ENCODE measurements around the gene RTN4RL2.
A peak's percentile ranks its signal among the peaks of the same experiment; 100 is the strongest.

RTN4RL2 gene

GRCh38 chr11:57500926-57501325 lies 40.6 kb downstream of the RTN4RL2 start:
- no peak for DNase-seq

DNA sequence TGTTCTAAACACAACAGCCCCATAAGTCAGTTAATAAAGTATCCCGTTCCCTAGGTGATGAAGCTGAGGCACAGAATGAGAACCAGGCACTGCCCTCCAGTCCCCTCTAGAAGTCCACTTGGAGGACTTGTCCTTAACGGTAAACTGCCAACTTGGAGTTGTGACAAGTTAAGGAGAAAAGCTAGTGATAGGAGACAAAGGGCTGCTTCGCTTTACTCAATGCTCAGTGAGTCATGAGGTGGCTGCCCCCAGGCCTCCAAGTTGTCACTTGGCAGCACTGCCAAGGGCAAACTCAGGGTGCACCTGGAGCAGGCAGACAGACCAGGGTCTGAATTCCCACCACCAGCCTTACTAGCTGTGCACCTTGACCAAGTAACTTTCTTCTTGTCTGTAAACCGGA lies 41.6 kb downstream of the RTN4RL2 start:
- DNase-seq = no peak

GRCh38 chr11:57502376-57502775 lies 42.0 kb downstream of the RTN4RL2 start:
- DNase-seq = no peak

- DNase-seq = no peak
Measured at GRCh38 chr11:57502870-57503269, 42.5 kb downstream of the RTN4RL2 start.

DNA sequence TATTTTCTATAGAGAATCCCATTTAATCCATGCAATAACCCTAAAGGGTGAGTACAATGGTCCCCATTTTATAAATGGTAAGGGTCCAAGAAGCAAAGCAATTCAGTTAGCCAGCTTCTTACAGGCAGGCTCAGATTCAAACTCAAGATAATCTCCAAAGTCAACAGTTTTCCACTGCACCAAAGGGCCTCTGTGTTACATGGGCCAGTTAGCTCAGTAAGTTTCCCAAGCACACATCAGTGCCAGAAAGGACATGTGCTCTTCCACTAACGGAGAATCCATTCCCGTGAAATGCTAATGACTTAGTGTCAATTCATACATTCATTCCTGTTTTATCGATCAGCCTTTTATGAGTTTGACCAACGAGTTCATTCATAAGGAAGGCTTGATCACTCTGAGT lies 44.2 kb downstream of the RTN4RL2 start:
- no peak for DNase-seq

DNA sequence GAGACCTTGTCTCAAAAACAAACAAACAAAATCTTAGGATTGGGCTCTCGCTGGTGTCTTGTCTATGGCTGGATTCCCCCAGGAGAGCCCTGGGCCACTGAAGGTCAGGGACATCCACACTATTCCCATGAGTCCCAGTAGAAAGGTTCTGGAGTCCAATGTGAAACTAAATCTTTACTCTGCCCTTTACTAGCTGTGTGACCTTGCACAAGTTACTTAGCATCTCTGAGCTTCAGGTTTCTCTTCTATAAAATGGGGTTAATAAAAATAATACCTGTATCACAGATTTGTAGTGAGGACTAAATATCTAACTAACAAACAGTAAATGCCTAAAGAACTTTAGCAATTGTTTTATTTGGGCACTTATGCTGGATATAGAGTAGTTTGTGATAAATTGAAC lies 46.2 kb downstream of the RTN4RL2 start:
- DNase-seq = no peak

- no peak for DNase-seq
Measured at GRCh38 chr11:57508341-57509170, 48.2 kb downstream of the RTN4RL2 start.

DNA sequence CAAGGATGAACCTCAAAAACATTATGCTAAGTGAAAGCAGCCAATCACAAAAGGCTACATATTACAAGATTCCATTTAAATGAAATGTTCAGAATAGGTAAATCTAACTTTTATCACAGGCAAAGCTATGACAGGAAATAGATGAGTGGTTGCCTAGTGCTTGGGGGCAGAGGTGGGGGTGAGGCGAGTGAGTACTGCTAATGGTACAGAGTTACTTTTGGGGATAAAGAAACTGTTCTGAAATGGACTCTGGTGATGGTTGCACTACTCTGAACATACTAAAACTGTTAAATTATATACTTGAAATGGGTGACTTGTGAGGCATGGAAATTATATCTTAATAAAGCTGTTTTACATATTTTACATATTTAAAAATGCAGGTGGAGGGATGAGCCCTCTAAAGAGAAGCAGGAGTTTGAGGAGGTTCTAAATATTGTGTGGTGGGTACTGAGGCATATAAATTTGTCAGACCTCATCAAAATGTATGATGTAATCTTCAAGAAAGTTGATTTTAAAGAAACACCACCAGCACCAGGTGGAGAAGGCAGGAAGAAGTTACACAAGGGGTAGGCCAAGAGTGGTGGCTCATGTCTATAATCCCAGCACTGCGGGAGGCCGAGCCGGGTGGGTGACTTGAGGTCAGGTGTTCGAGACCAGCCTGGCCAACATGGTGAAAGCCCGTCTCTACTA lies 51.6 kb downstream of the RTN4RL2 start:
- DNase-seq = no peak

- DNase-seq = no peak
Measured at GRCh38 chr11:57512646-57513451, 52.5 kb downstream of the RTN4RL2 start.

DNA sequence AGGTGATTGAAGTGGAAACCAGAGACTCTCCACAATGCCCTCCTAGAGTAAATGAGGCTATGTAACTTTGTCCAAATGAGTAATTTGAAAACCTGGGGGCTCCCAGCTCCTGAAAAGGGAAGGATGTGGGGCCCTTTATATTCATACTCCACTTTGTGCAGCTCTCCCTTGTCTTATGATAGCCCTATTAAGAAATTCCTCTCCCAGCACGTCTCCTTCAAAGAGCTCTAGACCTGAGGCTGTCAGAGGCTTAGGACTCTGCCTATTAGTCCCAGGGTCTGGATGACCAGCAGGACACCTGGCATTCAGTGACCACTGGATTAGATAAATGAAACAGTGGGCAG lies 53.1 kb downstream of the RTN4RL2 start:
- no peak for DNase-seq

DNA sequence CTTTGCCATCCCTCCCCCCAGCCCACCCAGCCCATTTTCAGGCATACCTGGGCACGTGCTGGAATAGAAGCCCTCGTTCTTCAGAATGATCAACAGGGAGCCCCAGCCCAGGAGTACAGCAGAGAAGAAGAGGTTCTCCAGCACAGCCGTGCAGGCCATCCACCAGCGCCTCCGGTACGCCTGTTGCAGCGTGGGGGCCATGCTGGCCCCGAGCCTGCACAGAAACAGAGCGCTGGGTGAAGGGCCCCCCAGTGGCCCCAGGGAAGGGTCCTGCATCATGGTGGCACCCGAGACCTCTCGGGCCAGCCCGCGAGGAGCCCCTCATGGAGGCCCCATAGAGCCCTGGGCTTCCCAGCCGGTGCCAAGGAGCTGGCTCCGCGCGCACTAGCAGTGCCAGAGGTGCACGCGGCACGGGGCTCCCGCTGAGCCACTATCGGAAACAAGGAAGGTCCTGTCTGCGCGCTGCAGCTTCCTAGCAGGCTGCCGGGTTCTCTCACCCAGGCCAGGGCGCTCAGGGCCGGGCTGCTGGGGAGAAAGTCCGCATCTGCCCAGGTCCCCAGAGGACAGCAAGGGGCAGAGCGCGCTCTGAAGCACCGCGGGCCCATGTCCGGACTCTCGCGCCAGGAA lies 53.7 kb downstream of the RTN4RL2 start:
- no peak for DNase-seq

DNA sequence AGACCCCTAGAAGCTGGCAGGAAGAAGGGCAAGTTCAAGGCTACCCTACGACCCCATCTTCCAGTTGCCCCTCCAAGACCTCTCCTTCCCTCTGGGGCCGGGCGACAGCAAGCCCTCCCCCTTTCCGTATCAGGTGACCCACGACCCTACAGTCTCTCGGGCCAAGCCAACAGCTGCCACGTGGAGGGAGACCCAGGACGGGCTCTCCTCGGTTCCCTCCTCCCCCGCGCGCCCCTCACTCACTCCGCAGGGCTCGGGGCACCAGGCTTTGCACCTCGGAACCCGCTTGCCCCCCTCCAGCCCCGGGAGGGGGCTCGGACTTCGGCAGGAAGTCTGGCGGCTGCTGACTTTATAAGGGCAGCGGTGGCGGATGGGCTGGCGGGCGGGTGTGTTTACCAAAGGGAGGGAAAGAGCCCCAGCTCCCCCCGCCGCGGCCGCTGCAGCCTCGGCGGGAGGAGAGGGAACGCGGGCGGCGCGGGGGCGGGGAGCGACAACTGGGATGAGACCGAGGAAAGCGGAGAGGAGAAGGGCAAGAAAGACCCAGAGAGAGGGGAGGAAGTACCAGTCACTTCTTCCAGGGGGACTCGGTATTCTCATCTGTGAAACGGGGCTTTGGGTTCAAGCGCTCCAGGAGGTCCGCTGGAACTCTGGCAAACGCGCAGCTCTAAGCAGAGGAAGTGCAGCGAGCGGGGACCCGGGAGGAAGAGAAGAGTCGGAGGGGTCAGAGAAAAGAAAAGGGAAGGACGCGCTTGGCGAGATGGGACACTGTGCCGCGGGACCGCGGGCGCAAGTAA lies 54.4 kb downstream of the RTN4RL2 start:
- peak; percentile 57 for DNase-seq

- DNase-seq = peak; percentile 57
Measured at GRCh38 chr11:57515332-57516060, 55.2 kb downstream of the RTN4RL2 start, which contains the start of gene SLC43A1. Gene SLC43A1 (minus strand): TSS chr11:57515702. CDS start chr11:57514111, 1,591 bp downstream.

- no peak for DNase-seq
Measured at GRCh38 chr11:57516061-57516443, 55.7 kb downstream of the RTN4RL2 start.

DNA sequence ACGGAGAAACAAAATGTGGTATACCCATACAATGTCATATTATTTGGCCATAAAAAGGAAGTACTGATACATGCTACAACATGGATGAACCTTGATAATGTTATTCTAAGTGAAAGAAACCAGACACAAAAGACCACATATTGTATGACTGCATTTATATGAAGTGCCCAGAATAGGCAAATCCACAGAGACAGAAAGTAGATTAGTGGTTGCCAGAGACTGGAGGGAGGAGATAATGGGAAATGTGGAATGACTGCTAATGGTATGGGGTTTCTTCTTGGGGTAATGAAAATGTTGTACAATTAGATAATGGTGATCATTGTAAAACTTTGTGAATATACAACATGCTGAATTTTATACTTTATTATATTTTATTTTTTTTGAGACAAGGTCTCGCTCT lies 60.8 kb downstream of the RTN4RL2 start:
- DNase-seq = no peak

DNA sequence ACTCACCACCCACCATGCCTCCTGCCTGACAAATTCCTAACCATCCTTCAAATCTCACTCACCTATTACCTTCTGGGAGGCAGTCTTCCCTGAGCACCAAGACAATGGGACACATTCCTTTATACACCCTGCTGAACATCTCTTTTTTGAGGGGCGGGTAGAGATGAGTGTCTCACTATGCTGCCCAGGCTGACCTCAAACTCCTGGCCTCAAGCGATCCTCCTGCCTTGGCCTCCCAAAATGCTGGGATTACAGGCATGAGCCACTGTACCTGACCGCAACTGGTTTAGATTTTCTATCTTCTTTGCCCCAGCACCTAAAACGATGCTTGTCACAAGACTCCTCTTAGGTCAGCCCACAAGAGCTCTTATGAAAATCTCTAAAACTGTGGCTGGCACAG lies 63.1 kb downstream of the RTN4RL2 start:
- DNase-seq = no peak
